D721Med (cell line): ENCODE results near the gene GAP43.
A peak's percentile ranks its signal among the peaks of the same experiment; 100 is the strongest.

Experiments
- DNase-seq: peaks from one replicate; pipeline ENCODE4 v3.0.0; 2011; ENCODE audit warnings: low spot score; ENCODE audit not compliant: insufficient read length
- FAIRE-seq: peaks from 2 replicates; lab custom pipeline; 2011; peaks lifted over from hg19 to GRCh38; lab: Jason Lieb, UNC
- TF ChIP-seq, protein P1 (sequence below): IDR thresholded peaks from 2 replicates; pipeline ENCODE4 v1.5.1; 2012; ENCODE audit warnings: mild to moderate bottlenecking, control low read depth; ENCODE audit not compliant: insufficient read depth; ENCODE audit errors: missing control alignments

Gene GAP43

DNA sequence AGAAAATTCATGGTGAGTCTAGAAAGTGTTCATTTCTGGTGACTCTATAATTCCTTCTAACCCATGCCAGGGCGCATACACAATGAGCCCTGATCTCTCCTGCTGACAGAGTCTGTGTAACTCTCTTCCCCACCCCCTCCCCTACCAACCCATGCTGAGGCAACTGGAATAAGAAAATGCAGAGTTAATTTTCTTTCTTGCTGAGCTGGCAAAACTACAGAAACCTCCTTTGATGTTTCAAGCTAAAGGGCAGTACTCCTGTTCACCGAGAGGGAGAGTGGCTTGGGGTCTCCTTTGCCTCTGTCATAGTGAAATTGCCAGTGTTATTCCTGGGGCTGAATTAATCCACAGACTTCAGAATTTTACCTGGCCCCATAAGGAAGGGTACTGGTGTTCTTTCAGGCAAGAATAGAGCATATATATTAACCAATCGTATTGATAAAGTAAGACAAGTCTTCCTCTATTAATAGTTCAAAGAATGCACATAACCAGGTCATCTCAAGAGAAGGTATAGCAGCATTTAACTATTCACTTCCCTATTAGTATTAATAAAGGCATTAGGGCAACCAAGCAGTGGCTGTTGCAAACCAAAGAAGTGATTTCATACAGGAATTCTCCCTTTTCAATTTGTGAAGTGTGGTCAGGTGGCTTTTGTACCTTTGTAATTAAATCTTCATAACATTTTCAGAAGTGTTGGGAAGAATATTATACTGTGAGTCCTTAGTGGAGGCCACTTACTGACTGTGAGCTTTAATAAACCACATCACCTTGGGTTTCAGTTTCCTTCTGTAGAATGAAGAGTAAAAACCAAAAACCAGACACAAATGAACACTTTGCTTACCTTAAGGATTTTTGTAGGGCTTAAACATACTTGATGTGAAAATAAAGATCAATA is 4.1 kb downstream of the GAP43 start:
- TF ChIP-seq, protein P1, sequence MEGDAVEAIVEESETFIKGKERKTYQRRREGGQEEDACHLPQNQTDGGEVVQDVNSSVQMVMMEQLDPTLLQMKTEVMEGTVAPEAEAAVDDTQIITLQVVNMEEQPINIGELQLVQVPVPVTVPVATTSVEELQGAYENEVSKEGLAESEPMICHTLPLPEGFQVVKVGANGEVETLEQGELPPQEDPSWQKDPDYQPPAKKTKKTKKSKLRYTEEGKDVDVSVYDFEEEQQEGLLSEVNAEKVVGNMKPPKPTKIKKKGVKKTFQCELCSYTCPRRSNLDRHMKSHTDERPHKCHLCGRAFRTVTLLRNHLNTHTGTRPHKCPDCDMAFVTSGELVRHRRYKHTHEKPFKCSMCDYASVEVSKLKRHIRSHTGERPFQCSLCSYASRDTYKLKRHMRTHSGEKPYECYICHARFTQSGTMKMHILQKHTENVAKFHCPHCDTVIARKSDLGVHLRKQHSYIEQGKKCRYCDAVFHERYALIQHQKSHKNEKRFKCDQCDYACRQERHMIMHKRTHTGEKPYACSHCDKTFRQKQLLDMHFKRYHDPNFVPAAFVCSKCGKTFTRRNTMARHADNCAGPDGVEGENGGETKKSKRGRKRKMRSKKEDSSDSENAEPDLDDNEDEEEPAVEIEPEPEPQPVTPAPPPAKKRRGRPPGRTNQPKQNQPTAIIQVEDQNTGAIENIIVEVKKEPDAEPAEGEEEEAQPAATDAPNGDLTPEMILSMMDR: no peak
- DNase-seq: no peak
- FAIRE-seq: no peak

DNA sequence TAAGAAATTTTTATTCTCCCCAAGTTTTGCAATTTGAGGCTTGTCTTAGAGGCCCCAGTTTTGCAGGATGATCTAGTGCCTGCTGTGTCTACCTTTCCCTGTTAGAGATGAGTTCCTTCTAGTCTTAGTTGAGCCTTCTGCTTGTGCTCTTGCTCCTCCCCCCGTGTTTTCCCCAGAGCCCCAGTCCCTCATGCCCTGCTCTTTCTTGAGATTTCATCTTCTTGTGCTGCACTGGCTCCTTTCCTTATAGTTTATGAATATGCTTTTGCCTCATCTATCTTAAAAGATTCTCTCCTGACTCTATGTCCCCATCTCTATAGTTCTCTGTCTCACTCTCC is 4.7 kb downstream of the GAP43 start:
- FAIRE-seq (no peak), DNase-seq (no peak)
- TF ChIP-seq, protein P1: no peak

GRCh38 chr3:115630850-115631249 is 7.5 kb downstream of the GAP43 start:
- DNase-seq (no peak), FAIRE-seq (no peak)
- TF ChIP-seq, protein P1: no peak

DNA sequence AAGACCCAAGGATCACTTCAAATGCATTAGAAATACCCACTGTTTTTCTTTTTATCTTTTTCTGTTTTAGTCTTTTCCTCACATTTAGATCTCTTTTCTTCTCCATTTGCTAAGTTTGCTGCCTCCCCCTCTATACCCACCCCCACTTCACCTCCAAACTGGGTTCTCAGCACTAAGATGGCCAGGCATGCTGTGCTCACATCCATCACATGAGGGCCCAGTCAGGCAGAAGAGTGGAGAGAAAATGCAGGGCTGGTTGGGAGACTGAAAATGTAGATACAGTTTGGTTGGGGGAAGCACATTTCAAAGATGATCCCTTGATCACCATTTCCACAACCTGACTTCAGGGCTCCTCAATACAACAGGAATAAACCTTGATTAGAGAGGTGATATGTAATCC is 8.7 kb downstream of the GAP43 start:
- peak; percentile 35 for FAIRE-seq
- TF ChIP-seq, protein P1: no peak
- DNase-seq: no peak

DNA sequence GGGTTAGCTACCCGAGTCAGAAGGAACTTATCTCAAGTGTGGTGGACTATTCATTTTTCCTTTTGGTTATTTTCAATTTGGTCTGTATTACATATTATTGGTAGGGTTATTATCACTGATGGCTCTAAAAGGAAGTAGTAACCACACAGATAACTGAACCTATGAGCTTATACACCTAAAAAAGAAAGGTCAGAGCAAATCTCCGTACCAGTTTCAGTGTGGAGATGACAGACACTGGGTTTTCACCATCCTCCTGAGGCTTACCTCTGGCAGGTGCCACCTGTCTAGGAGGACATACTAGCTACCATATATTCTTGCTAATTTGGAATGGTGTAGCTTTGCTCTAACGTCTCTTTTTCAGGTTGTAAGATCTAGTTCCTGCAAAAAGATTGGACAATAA is 10.2 kb downstream of the GAP43 start:
- FAIRE-seq (no peak), DNase-seq (no peak)
- TF ChIP-seq, protein P1: no peak

- DNase-seq: no peak
- FAIRE-seq: no peak
- TF ChIP-seq, protein P1: no peak
These were observed 10.7 kb downstream of the GAP43 start for GRCh38 chr3:115634052-115634451.

- DNase-seq: no peak
- TF ChIP-seq, protein P1: no peak
- no peak for FAIRE-seq
These were observed 12.1 kb downstream of the GAP43 start for GRCh38 chr3:115635406-115635805.
